Spinal cord (tissue), 10 donors: ENCODE results near the gene PCDHB1. TPM values are rescaled to one million over a fixed set of nuclear protein-coding genes. Genes with fewer than 3 reads are reported as not detected.
"Not testable (repeated sequence)": the region's sequence is repeated elsewhere in the genome, so short reads cannot be mapped to it uniquely, and the experiment has no call there.

Experiments
- DNase-seq, 6 donors: peaks; one replicate each; pipeline versions ENCODE4 v3.0.0 to v3.0.0-alpha.2; 2013 to 2015; ENCODE audit warnings: low spot score in 6 of 6, low read depth in 4 of 6
- H3K27ac ChIP-seq: one replicate; pipeline ENCODE4 v1.5.1; 2013; ENCODE audit warnings: low read depth, low read length, control low read depth
- H3K27me3 ChIP-seq: one replicate; pipeline ENCODE4 v1.6.1; 2013; ENCODE audit warnings: low read length; ENCODE audit not compliant: control insufficient read depth, insufficient read depth
- H3K36me3 ChIP-seq: one replicate; pipeline ENCODE4 v1.6.1; 2013; ENCODE audit warnings: low read length; ENCODE audit not compliant: control insufficient read depth, insufficient read depth
- H3K4me1 ChIP-seq: one replicate; pipeline ENCODE4 v1.6.1; 2013; ENCODE audit warnings: low read length; ENCODE audit not compliant: control insufficient read depth, insufficient read depth
- H3K4me3 ChIP-seq: one replicate; pipeline ENCODE4 v1.5.1; 2013; ENCODE audit warnings: low read depth, low read length, control low read depth
- H3K9me3 ChIP-seq: one replicate; pipeline ENCODE4 v1.6.1; 2013; ENCODE audit warnings: low read length; ENCODE audit not compliant: control insufficient read depth, insufficient read depth
- WGBS: methylation state at CpG from one replicate; pipeline ENCODE4 v1.1.5; 2013; ENCODE audit warnings: missing lambda C conversion rate; ENCODE audit not compliant: insufficient coverage; 5-methylcytosine and 5-hydroxymethylcytosine counted together
- polyA plus RNA-seq, 2 donors: library from polyadenylated mRNA; unstranded; fragments of 120-200 nt; gene quantifications; one replicate each; pipeline ENCODE4 v1.2.1, GENCODE V29; 2013; ENCODE audit not compliant: insufficient read length in 2 of 2
- total RNA-seq, 2 donors: library from RNA; depleted of rRNA in 1 of 2; stranded (reverse); fragments of 120-200 nt in 1 of 2; fragments of >200 nt in 1 of 2; gene quantifications; one replicate each; pipeline versions ENCODE4 v1.2.3 to v1.2.4, GENCODE V29; 2013 to 2014
- donor health status: healthy.

Gene PCDHB1
- total and polyA plus RNA-seq, 4 donors: 0.05 to 0.20 (median 0.08) TPM

GRCh38 chr5:141102070-141102469, 50.9 kb downstream of the PCDHB1 start:
- H3K4me1 ChIP-seq, H3K9me3 ChIP-seq, H3K27me3 ChIP-seq, H3K4me3 ChIP-seq, H3K27ac ChIP-seq, DNase-seq, H3K36me3 ChIP-seq: not testable (repeated sequence)
- 27% methylated on average over 21 of the region's 39 CpGs for WGBS

DNA sequence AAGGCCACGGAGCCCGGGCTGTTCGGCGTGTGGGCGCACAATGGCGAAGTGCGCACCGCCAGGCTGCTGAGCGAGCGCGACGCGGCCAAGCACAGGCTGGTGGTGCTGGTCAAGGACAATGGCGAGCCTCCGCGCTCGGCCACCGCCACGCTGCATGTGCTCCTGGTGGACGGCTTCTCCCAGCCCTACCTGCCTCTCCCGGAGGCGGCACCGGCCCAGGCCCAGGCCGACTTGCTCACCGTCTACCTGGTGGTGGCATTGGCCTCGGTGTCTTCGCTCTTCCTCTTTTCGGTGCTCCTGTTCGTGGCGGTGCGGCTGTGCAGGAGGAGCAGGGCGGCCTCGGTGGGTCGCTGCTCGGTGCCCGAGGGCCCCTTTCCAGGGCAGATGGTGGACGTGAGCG, 51.3 kb downstream of the PCDHB1 start:
- not testable (repeated sequence) for H3K4me3 ChIP-seq, H3K9me3 ChIP-seq, H3K27ac ChIP-seq, H3K27me3 ChIP-seq, H3K36me3 ChIP-seq, DNase-seq, H3K4me1 ChIP-seq
- WGBS: 24% methylated on average over 15 of the region's 38 CpGs

DNA sequence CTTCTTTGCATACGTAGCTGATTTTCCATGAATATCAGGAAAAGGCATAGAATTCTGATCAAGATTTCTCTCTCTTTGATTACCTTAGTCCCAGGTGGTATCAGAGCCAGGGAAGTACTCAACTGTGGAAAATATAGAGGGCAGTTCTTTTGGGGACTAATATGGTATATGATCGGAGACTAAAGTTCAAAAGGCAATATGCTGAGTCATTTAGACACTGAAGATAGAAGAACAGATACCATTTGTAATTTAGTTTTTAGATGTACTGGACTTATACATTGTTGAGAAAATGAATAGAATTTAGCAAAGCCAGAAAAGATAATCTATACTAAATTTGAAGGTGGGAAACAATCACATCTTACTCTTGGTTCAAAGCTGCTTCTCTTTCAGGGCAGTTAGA, 54.2 kb downstream of the PCDHB1 start:
- H3K4me1 ChIP-seq: no peaks in the 10 kb centered on the region
- H3K9me3 ChIP-seq: peaks cover 3% of the 10 kb centered on the region
- H3K36me3 ChIP-seq: no peaks in the 10 kb centered on the region
- no CpG with 5 or more reads among the region's 2 CpGs for WGBS
- no peak for DNase-seq
- no peak overlapping the region for H3K4me3 ChIP-seq
- no peaks in the 10 kb centered on the region for H3K27me3 ChIP-seq
- H3K27ac ChIP-seq: no peak overlapping the region

Other genes with a start within 250 kb of the PCDHB1 start
- 1 to 10 TPM; 3.2 to 8.6 TPM for gene PCDHA4, start 244.3 kb upstream of the PCDHB1 start, total RNA-seq
- 1 to 10 TPM; 5.9 to 8.7 TPM for gene PCDHA4, start 244.3 kb upstream of the PCDHB1 start, polyA plus RNA-seq
- 1 to 10 TPM; 1.4 to 3.0 TPM for gene PCDHA5, start 229.8 kb upstream of the PCDHB1 start, total RNA-seq
- 1 to 10 TPM; 3.7 to 4.4 TPM for gene PCDHA5, start 229.8 kb upstream of the PCDHB1 start, polyA plus RNA-seq
- 1 to 10 TPM; 3.0 to 6.9 TPM for gene PCDHA6, start 223.4 kb upstream of the PCDHB1 start, total RNA-seq
- gene PCDHA6, start 223.4 kb upstream of the PCDHB1 start, polyA plus RNA-seq: 10 to 100 TPM; 12.8 to 12.9 TPM
- 1 to 10 TPM; 1.8 to 4.8 TPM for gene PCDHA7, start 217.1 kb upstream of the PCDHB1 start, total RNA-seq
- gene PCDHA7, start 217.1 kb upstream of the PCDHB1 start, polyA plus RNA-seq: 1 to 10 TPM; 6.2 to 6.4 TPM
- gene PCDHA8, start 210.2 kb upstream of the PCDHB1 start, total RNA-seq: 1 to 10 TPM in 1 of 2 donors, under 1 TPM in 1; 0.99 to 2.2 TPM
- gene PCDHA8, start 210.2 kb upstream of the PCDHB1 start, polyA plus RNA-seq: 1 to 10 TPM in 1 of 2 donors, under 1 TPM in 1; 0.63 to 4.3 TPM
- gene PCDHA9, start 203.0 kb upstream of the PCDHB1 start, total RNA-seq: 1 to 10 TPM; 1.2 to 4.1 TPM
- 1 to 10 TPM in 1 of 2 donors, under 1 TPM in 1; 0.11 to 3.5 TPM for gene PCDHA9, start 203.0 kb upstream of the PCDHB1 start, polyA plus RNA-seq
- 1 to 10 TPM; 2.6 to 4.6 TPM for gene PCDHA10, start 195.5 kb upstream of the PCDHB1 start, total RNA-seq
- 10 to 100 TPM in 1 of 2 donors, 1 to 10 TPM in 1; 1.1 to 10.8 TPM for gene PCDHA10, start 195.5 kb upstream of the PCDHB1 start, polyA plus RNA-seq
- 10 to 100 TPM in 1 of 2 donors, 1 to 10 TPM in 1; 3.0 to 10.8 TPM for gene PCDHA11, start 182.4 kb upstream of the PCDHB1 start, total RNA-seq
- 10 to 100 TPM; 10.6 to 13.0 TPM for gene PCDHA11, start 182.4 kb upstream of the PCDHB1 start, polyA plus RNA-seq
- 1 to 10 TPM; 2.5 to 3.8 TPM for gene PCDHA12, start 176.1 kb upstream of the PCDHB1 start, total RNA-seq
- 1 to 10 TPM; 3.4 to 4.8 TPM for gene PCDHA12, start 176.1 kb upstream of the PCDHB1 start, polyA plus RNA-seq
- 10 to 100 TPM in 1 of 2 donors, 1 to 10 TPM in 1; 1.9 to 12.4 TPM for gene PCDHA13, start 169.2 kb upstream of the PCDHB1 start, total RNA-seq
- 1 to 10 TPM; 3.6 to 5.7 TPM for gene PCDHA13, start 169.2 kb upstream of the PCDHB1 start, polyA plus RNA-seq
- gene PCDHAC1, start 125.1 kb upstream of the PCDHB1 start, total RNA-seq: 10 to 100 TPM in 1 of 2 donors, 1 to 10 TPM in 1; 3.3 to 14.2 TPM
- gene PCDHAC1, start 125.1 kb upstream of the PCDHB1 start, polyA plus RNA-seq: 1 to 10 TPM; 3.6 to 3.8 TPM
- 10 to 100 TPM in 1 of 2 donors, 1 to 10 TPM in 1; 6.3 to 27.1 TPM for gene PCDHAC2, start 84.9 kb upstream of the PCDHB1 start, total RNA-seq
- 10 to 100 TPM; 13.5 to 14.1 TPM for gene PCDHAC2, start 84.9 kb upstream of the PCDHB1 start, polyA plus RNA-seq
- 1 to 10 TPM; 5.2 to 5.8 TPM for gene PCDHB2, start 43.2 kb downstream of the PCDHB1 start, total RNA-seq
- gene PCDHB2, start 43.2 kb downstream of the PCDHB1 start, polyA plus RNA-seq: 10 to 100 TPM; 10.3 to 10.8 TPM
- gene PCDHB3, start 49.1 kb downstream of the PCDHB1 start, total RNA-seq: 1 to 10 TPM; 2.7 to 5.5 TPM
- 1 to 10 TPM; 2.8 to 4.5 TPM for gene PCDHB3, start 49.1 kb downstream of the PCDHB1 start, polyA plus RNA-seq
- gene PCDHB4, start 70.4 kb downstream of the PCDHB1 start, total RNA-seq: 1 to 10 TPM; 3.2 to 4.1 TPM
- gene PCDHB4, start 70.4 kb downstream of the PCDHB1 start, polyA plus RNA-seq: 1 to 10 TPM; 5.4 to 6.3 TPM
- 10 to 100 TPM in 1 of 2 donors, 1 to 10 TPM in 1; 8.0 to 10.6 TPM for gene PCDHB5, start 83.8 kb downstream of the PCDHB1 start, total RNA-seq
- 1 to 10 TPM; 5.9 to 6.6 TPM for gene PCDHB5, start 83.8 kb downstream of the PCDHB1 start, polyA plus RNA-seq
- 1 to 10 TPM; 1.9 to 2.7 TPM for gene PCDHB6, start 98.7 kb downstream of the PCDHB1 start, total RNA-seq
- 1 to 10 TPM; 5.4 to 5.5 TPM for gene PCDHB6, start 98.7 kb downstream of the PCDHB1 start, polyA plus RNA-seq
- 1 to 10 TPM; 4.6 to 5.2 TPM for gene PCDHB7, start 121.3 kb downstream of the PCDHB1 start, total RNA-seq
- gene PCDHB7, start 121.3 kb downstream of the PCDHB1 start, polyA plus RNA-seq: 1 to 10 TPM; 5.2 to 5.5 TPM
- 1 to 10 TPM; 1.7 to 1.9 TPM for gene PCDHB8, start 126.4 kb downstream of the PCDHB1 start, total RNA-seq
- 1 to 10 TPM; 2.2 to 3.0 TPM for gene PCDHB8, start 126.4 kb downstream of the PCDHB1 start, polyA plus RNA-seq
- 1 to 10 TPM; 3.9 to 4.7 TPM for gene PCDHB16, start 131.0 kb downstream of the PCDHB1 start, total RNA-seq
- 1 to 10 TPM; 4.9 to 6.5 TPM for gene PCDHB16, start 131.0 kb downstream of the PCDHB1 start, polyA plus RNA-seq
- 1 to 10 TPM; 2.9 to 3.5 TPM for gene PCDHB9, start 135.8 kb downstream of the PCDHB1 start, total RNA-seq
- gene PCDHB9, start 135.8 kb downstream of the PCDHB1 start, polyA plus RNA-seq: 1 to 10 TPM; 7.0 to 8.5 TPM
- 1 to 10 TPM; 5.9 to 9.3 TPM for gene PCDHB10, start 141.0 kb downstream of the PCDHB1 start, total RNA-seq
- gene PCDHB10, start 141.0 kb downstream of the PCDHB1 start, polyA plus RNA-seq: 10 to 100 TPM; 11.6 to 15.8 TPM
- gene PCDHB11, start 148.3 kb downstream of the PCDHB1 start, total RNA-seq: 1 to 10 TPM; 7.6 to 9.7 TPM
- 1 to 10 TPM; 3.8 to 3.9 TPM for gene PCDHB11, start 148.3 kb downstream of the PCDHB1 start, polyA plus RNA-seq
- 10 to 100 TPM in 1 of 2 donors, 1 to 10 TPM in 1; 5.3 to 10.7 TPM for gene PCDHB12, start 157.3 kb downstream of the PCDHB1 start, total RNA-seq
- 1 to 10 TPM; 3.3 to 4.9 TPM for gene PCDHB12, start 157.3 kb downstream of the PCDHB1 start, polyA plus RNA-seq
- gene PCDHB13, start 162.5 kb downstream of the PCDHB1 start, total RNA-seq: 1 to 10 TPM; 4.5 to 8.7 TPM
- 1 to 10 TPM; 3.8 to 5.0 TPM for gene PCDHB13, start 162.5 kb downstream of the PCDHB1 start, polyA plus RNA-seq
- gene PCDHB14, start 172.0 kb downstream of the PCDHB1 start, total RNA-seq: 10 to 100 TPM; 10.4 to 11.9 TPM
- 10 to 100 TPM; 15.4 to 17.4 TPM for gene PCDHB14, start 172.0 kb downstream of the PCDHB1 start, polyA plus RNA-seq
- gene PCDHB15, start 194.0 kb downstream of the PCDHB1 start, total RNA-seq: 10 to 100 TPM; 10.4 to 15.2 TPM
- 10 to 100 TPM; 12.3 to 21.1 TPM for gene PCDHB15, start 194.0 kb downstream of the PCDHB1 start, polyA plus RNA-seq